MM.1S (cell line): Measurements from ENCODE around the gene COQ9.

Experiments used
- DNase-seq: peaks from one replicate; pipeline ENCODE4 v3.0.0-alpha.2; 2015
- H2AFZ ChIP-seq: fragments of 300-600 bp; sonication (generic); 2 replicates; pipeline ENCODE4 v1.6.0; 2016; ENCODE audit warnings: antibody characterized with exemption, low read length
- H3F3A ChIP-seq: fragments of 300-600 bp; sonication (generic); 2 replicates; pipeline ENCODE4 v1.6.1; 2016; ENCODE audit warnings: mild to moderate bottlenecking, antibody characterized with exemption, low read length, moderate library complexity, mixed read lengths; ENCODE audit not compliant: insufficient read depth
- H3K27ac ChIP-seq: fragments of 300-600 bp; sonication (generic); 2 replicates; pipeline ENCODE4 v1.5.1; 2016; ENCODE audit warnings: mild to moderate bottlenecking, low read length
- H3K27me3 ChIP-seq: fragments of 300-600 bp; sonication (generic); replicated peaks from 2 replicates; pipeline ENCODE4 v1.6.0; 2016; ENCODE audit warnings: low read length; ENCODE audit not compliant: insufficient read depth
- H3K36me3 ChIP-seq: fragments of 300-600 bp; sonication (generic); replicated peaks from 2 replicates; pipeline ENCODE4 v1.6.1; 2016; ENCODE audit warnings: mild to moderate bottlenecking, low read length, mixed read lengths; ENCODE audit not compliant: insufficient read depth
- H3K4me1 ChIP-seq: fragments of 300-600 bp; sonication (generic); 2 replicates; pipeline ENCODE4 v1.6.1; 2016; ENCODE audit warnings: low read length, mixed read lengths
- H3K4me2 ChIP-seq: fragments of 300-600 bp; sonication (generic); 2 replicates; pipeline ENCODE4 v1.6.0; 2016; ENCODE audit warnings: low read depth, low read length
- H3K4me3 ChIP-seq: fragments of 300-600 bp; sonication (generic); 2 replicates; pipeline ENCODE4 v1.5.1; 2016; ENCODE audit warnings: low read length, mixed read lengths
- H3K79me2 ChIP-seq: fragments of 300-600 bp; sonication (generic); 2 replicates; pipeline ENCODE4 v1.6.1; 2016; ENCODE audit warnings: mixed run types, low read length, mixed read lengths
- H3K9ac ChIP-seq: fragments of 300-600 bp; sonication (generic); 2 replicates; pipeline ENCODE4 v1.6.1; 2016; ENCODE audit warnings: low read length, mixed read lengths
- H3K9me2 ChIP-seq: fragments of 300-600 bp; sonication (generic); replicated peaks from 2 replicates; pipeline ENCODE4 v1.6.1; 2016; ENCODE audit warnings: mild to moderate bottlenecking, low read length, mixed read lengths; ENCODE audit not compliant: insufficient read depth
- H3K9me3 ChIP-seq: fragments of 300-600 bp; sonication (generic); replicated peaks from 2 replicates; pipeline ENCODE4 v1.6.1; 2016; ENCODE audit warnings: mild to moderate bottlenecking, low read length, mixed read lengths; ENCODE audit not compliant: insufficient read depth
- H4K20me1 ChIP-seq: fragments of 300-600 bp; sonication (generic); 2 replicates; pipeline ENCODE4 v1.6.1; 2016; ENCODE audit warnings: mild to moderate bottlenecking, low read length, moderate library complexity, mixed read lengths; ENCODE audit not compliant: insufficient read depth
- EZH2 ChIP-seq: fragments of 300-600 bp; sonication (generic); optimal IDR thresholded peaks from 2 replicates; pipeline ENCODE3; 2017; ENCODE audit warnings: low read depth, mild to moderate bottlenecking, antibody characterized with exemption, low read length, mixed read lengths
- EZH2phosphoT487 ChIP-seq: fragments of 300-600 bp; sonication (generic); IDR thresholded peaks from 2 replicates; pipeline ENCODE4 v1.6.1; 2018; ENCODE audit warnings: antibody characterized with exemption, low read length
- TF ChIP-seq, protein P1 (sequence below): fragments of 300-600 bp; sonication (generic); IDR thresholded peaks from 2 replicates; pipeline ENCODE4 v1.5.1; 2016; ENCODE audit warnings: antibody characterized with exemption, low read length, mixed read lengths

Gene COQ9

DNA sequence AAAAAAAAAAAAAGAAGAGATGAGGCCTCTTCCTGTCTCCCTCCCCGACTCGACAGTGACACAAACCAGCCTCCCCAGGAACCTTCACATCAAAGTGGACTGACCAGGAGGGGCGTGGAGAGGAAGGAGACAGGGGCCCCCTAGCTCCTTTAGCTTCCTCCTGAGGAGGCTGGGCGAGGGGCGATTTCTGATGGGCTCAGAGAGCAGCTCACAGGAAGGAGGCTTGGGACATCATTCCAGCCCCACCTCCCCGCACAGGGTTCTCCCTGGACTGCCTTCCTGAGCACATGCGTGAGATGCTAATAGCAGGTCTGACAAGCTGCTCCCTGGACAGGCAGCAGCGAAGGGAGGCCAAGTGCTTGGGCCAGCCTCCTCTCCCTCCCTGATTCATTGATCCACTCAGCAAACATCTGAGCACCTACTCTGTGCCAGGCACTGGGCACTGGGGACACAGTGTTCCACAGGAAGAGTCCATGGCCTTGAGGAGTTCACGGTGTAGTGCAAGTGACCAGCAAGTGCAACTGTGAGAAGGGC lies 53.4 kb downstream of the COQ9 start:
- H4K20me1 ChIP-seq: no peaks in the 10 kb centered on the region
- H3K36me3 ChIP-seq: no peaks in the 10 kb centered on the region
- H3K4me2 ChIP-seq: no peak overlapping the region
- TF ChIP-seq, protein P1, sequence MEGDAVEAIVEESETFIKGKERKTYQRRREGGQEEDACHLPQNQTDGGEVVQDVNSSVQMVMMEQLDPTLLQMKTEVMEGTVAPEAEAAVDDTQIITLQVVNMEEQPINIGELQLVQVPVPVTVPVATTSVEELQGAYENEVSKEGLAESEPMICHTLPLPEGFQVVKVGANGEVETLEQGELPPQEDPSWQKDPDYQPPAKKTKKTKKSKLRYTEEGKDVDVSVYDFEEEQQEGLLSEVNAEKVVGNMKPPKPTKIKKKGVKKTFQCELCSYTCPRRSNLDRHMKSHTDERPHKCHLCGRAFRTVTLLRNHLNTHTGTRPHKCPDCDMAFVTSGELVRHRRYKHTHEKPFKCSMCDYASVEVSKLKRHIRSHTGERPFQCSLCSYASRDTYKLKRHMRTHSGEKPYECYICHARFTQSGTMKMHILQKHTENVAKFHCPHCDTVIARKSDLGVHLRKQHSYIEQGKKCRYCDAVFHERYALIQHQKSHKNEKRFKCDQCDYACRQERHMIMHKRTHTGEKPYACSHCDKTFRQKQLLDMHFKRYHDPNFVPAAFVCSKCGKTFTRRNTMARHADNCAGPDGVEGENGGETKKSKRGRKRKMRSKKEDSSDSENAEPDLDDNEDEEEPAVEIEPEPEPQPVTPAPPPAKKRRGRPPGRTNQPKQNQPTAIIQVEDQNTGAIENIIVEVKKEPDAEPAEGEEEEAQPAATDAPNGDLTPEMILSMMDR: no peak
- no peak for TF ChIP-seq EZH2phosphoT487
- no peaks in the 10 kb centered on the region for H3K9me2 ChIP-seq
- no peak overlapping the region for H2AFZ ChIP-seq
- no peak overlapping the region for H3K27ac ChIP-seq
- H3K9ac ChIP-seq: no peak overlapping the region
- no peaks in the 10 kb centered on the region for H3K79me2 ChIP-seq
- H3K27me3 ChIP-seq: no peaks in the 10 kb centered on the region
- no peaks in the 10 kb centered on the region for H3K9me3 ChIP-seq
- H3F3A ChIP-seq: no peaks in the 10 kb centered on the region
- DNase-seq: no peak
- no peak overlapping the region for H3K4me3 ChIP-seq
- no peaks in the 10 kb centered on the region for H3K4me1 ChIP-seq

DNA sequence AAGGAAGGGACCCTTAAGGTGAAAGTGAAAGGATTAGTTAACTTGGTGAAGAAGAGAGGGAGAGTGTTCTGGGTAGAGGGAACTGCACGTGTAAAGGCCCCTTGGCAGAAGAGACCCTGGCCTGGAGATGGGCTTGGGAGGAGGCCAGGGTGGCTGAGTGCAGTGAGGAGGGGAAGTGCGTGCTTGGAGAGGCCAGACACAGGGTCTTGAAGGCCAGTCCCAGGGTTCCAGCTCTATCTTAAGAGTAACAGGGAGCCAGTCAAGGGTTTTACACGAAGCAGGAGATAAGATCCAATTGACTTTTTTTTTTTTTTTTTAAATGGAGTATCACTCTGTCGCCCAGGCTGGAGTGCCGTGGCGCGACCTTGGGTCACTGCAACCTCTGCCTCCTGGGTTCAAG lies 54.2 kb downstream of the COQ9 start:
- TF ChIP-seq, protein P1: no peak
- TF ChIP-seq EZH2phosphoT487 (no peak), EZH2 (no peak)
- Histone ChIP-seq H3K79me2 (no peaks in the 10 kb centered on the region), H3K27me3 (0 out of 2 replicates have a peak, but pooled peaks cover 2% of the 10 kb centered on the region), H3F3A (no peaks in the 10 kb centered on the region), H3K4me3 (no peak overlapping the region), H3K4me2 (no peak overlapping the region), H3K9ac (no peak overlapping the region), H3K9me2 (no peaks in the 10 kb centered on the region), H3K9me3 (no peaks in the 10 kb centered on the region), H3K27ac (no peak overlapping the region), H2AFZ (no peak overlapping the region), H4K20me1 (no peaks in the 10 kb centered on the region), H3K36me3 (no peaks in the 10 kb centered on the region), H3K4me1 (no peaks in the 10 kb centered on the region)
- DNase-seq: no peak

GRCh38 chr16:57502048-57502775 lies 54.9 kb downstream of the COQ9 start:
- DNase-seq: no peak
- Histone ChIP-seq H4K20me1 (no peaks in the 10 kb centered on the region), H2AFZ (no peak overlapping the region), H3K4me2 (no peak overlapping the region), H3K4me1 (no peaks in the 10 kb centered on the region), H3K9ac (no peak overlapping the region), H3K4me3 (no peak overlapping the region), H3F3A (no peaks in the 10 kb centered on the region), H3K27me3 (0 out of 2 replicates have a peak, but pooled peaks cover 5% of the 10 kb centered on the region), H3K79me2 (no peaks in the 10 kb centered on the region), H3K36me3 (no peaks in the 10 kb centered on the region), H3K9me3 (no peaks in the 10 kb centered on the region), H3K9me2 (no peaks in the 10 kb centered on the region), H3K27ac (no peak overlapping the region)
- TF ChIP-seq EZH2phosphoT487: no peak
- TF ChIP-seq, protein P1: no peak
- no peak for TF ChIP-seq EZH2
